Sigmoid colon (tissue), 4 donors: Measurements from ENCODE around the gene CHST7.

Experiments
- CTCF ChIP-seq, 4 experiments: fragments of 450-650 bp in 3 of 4; fragments of 200-600 bp in 1 of 4; IDR thresholded peaks; one replicate each; pipeline ENCODE4 v1.5.1; 2016 to 2019; ENCODE audit warnings: antibody characterized with exemption in 4 of 4, mild to moderate bottlenecking in 3 of 4, moderate library complexity in 2 of 4
- EP300 ChIP-seq, 4 donors: sonication (generic); formaldehyde crosslinking; IDR thresholded peaks; one replicate each; pipeline ENCODE4 v1.6.1; 2017; ENCODE audit warnings: antibody characterized with exemption in 4 of 4
- POLR2A ChIP-seq, 2 donors: fragments of 450-650 bp; IDR thresholded peaks; one replicate each; pipeline ENCODE4 v1.6.1; 2016; ENCODE audit warnings: antibody characterized with exemption in 2 of 2, mild to moderate bottlenecking in 2 of 2, moderate library complexity in 2 of 2
- POLR2AphosphoS5 ChIP-seq, 4 donors: sonication (generic); formaldehyde crosslinking; IDR thresholded peaks; one replicate each; pipeline ENCODE4 v1.6.1; 2017; ENCODE audit warnings: antibody characterized with exemption in 4 of 4

GRCh38 chrX:46618947-46619346, 45.4 kb downstream of the CHST7 start:
- TF ChIP-seq CTCF (IDR thresholded peaks at IDR 0.05) (no peak), POLR2A (IDR thresholded peaks at IDR 0.05) (no peak), EP300 (IDR thresholded peaks at IDR 0.05) (no peak), POLR2AphosphoS5 (IDR thresholded peaks at IDR 0.05) (no peak)
